GM18502 (cell line): ENCODE measurements around the gene C20orf96.
A peak's percentile ranks its signal among the peaks of the same experiment; 100 is the strongest.
"Not testable (repeated sequence)": the region's sequence is repeated elsewhere in the genome, so short reads cannot be mapped to it uniquely, and the experiment has no call there.

Experiments
- ATAC-seq: cut with Tn5 transposase; IDR thresholded peaks from one replicate; pipeline ENCODE4 v1.9.1; 2021; ENCODE audit warnings: mild to moderate bottlenecking; ENCODE audit not compliant: unreplicated experiment, poor library complexity

C20orf96 gene

GRCh38 chr20:290084-290831, at the start of gene C20orf96:
Gene C20orf96, minus strand, starts transcription at chr20:290750. Its CDS starts 140 bp downstream, at chr20:290610.
- peak; percentile 91 for ATAC-seq

GRCh38 chr20:336040-336439, 45.5 kb upstream of the C20orf96 start:
- ATAC-seq = not testable (repeated sequence)

- ATAC-seq = no peak
These were observed 44.0 kb upstream of the C20orf96 start for GRCh38 chr20:334578-334977.

GRCh38 chr20:330233-331149, 39.9 kb upstream of the C20orf96 start:
- no peak for ATAC-seq

GRCh38 chr20:329851-330232, 39.3 kb upstream of the C20orf96 start:
- ATAC-seq = no peak

- no peak for ATAC-seq
These were observed 38.6 kb upstream of the C20orf96 start for GRCh38 chr20:328975-329695.

GRCh38 chr20:328027-328974, 37.8 kb upstream of the C20orf96 start:
- no peak for ATAC-seq

GRCh38 chr20:327186-328026, 36.9 kb upstream of the C20orf96 start:
- peak; percentile 23 for ATAC-seq

GRCh38 chr20:326645-327185, 36.2 kb upstream of the C20orf96 start:
- no peak for ATAC-seq

GRCh38 chr20:325889-326644, 35.5 kb upstream of the C20orf96 start:
- no peak for ATAC-seq

- ATAC-seq = peak; percentile 71
These were observed 34.7 kb upstream of the C20orf96 start, which contains the start of gene SOX12 for GRCh38 chr20:325045-325888. Gene SOX12, plus strand, starts transcription at chr20:325552. Its CDS starts 373 bp downstream, at chr20:325925.

- ATAC-seq = peak; percentile 56
These were observed 33.9 kb upstream of the C20orf96 start for GRCh38 chr20:324177-325044.

GRCh38 chr20:316316-317068, 25.9 kb upstream of the C20orf96 start:
- ATAC-seq = no peak

GRCh38 chr20:313948-314347, 23.4 kb upstream of the C20orf96 start:
- ATAC-seq = no peak

GRCh38 chr20:313402-313801, 22.9 kb upstream of the C20orf96 start:
- ATAC-seq = no peak
